NOMO-1 (cell line): ENCODE data around the gene ERICH3.
"Not testable (repeated sequence)": the region's sequence is repeated elsewhere in the genome, so short reads cannot be mapped to it uniquely, and the experiment has no call there.

Source experiments
- DNase-seq, 2 experiments: peaks; one replicate each; lab custom pipeline; 2025; ENCODE audit not compliant: unreplicated experiment in 2 of 2; lab: John Stamatoyannopoulos, UW

Gene ERICH3

GRCh38 chr1:74681449-74681848, 7.9 kb upstream of the ERICH3 start:
- DNase-seq, result no peak

GRCh38 chr1:74681001-74681400, 7.4 kb upstream of the ERICH3 start:
- DNase-seq, result no peak

- DNase-seq, result no peak
These were observed 6.2 kb upstream of the ERICH3 start for GRCh38 chr1:74679811-74680210.

- DNase-seq, result no peak
These were observed 4.3 kb upstream of the ERICH3 start for GRCh38 chr1:74677926-74678325.

GRCh38 chr1:74674278-74675048, 871 bp upstream of the ERICH3 start:
- no peak for DNase-seq

- not testable (repeated sequence) for DNase-seq
These were observed 2.7 kb downstream of the ERICH3 start for GRCh38 chr1:74670866-74671265.

GRCh38 chr1:74654708-74655107, 18.9 kb downstream of the ERICH3 start:
- no peak for DNase-seq

- no peak for DNase-seq
These were observed 20.9 kb downstream of the ERICH3 start for GRCh38 chr1:74652711-74653139.

GRCh38 chr1:74650561-74650960, 23.0 kb downstream of the ERICH3 start:
- DNase-seq, result no peak

GRCh38 chr1:74641876-74642275, 31.7 kb downstream of the ERICH3 start:
- DNase-seq, result no peak

- no peak for DNase-seq
These were observed 32.4 kb downstream of the ERICH3 start for GRCh38 chr1:74641161-74641560.

GRCh38 chr1:74637296-74637695, 36.3 kb downstream of the ERICH3 start:
- DNase-seq, result no peak

GRCh38 chr1:74629283-74629682, 44.3 kb downstream of the ERICH3 start:
- DNase-seq, result no peak

- DNase-seq, result no peak
These were observed 49.9 kb downstream of the ERICH3 start for GRCh38 chr1:74623716-74624115.

- DNase-seq, result no peak
These were observed 53.4 kb downstream of the ERICH3 start for GRCh38 chr1:74620242-74620641.

GRCh38 chr1:74618974-74619373, 54.6 kb downstream of the ERICH3 start:
- no peak for DNase-seq

- DNase-seq, result no peak
These were observed 59.7 kb downstream of the ERICH3 start for GRCh38 chr1:74613894-74614293.

- DNase-seq, result no peak
These were observed 61.7 kb downstream of the ERICH3 start for GRCh38 chr1:74611887-74612286.

- no peak for DNase-seq
These were observed 62.6 kb downstream of the ERICH3 start for GRCh38 chr1:74610961-74611360.

- DNase-seq, result no peak
These were observed 63.7 kb downstream of the ERICH3 start for GRCh38 chr1:74609810-74610371.

GRCh38 chr1:74596717-74597116, 76.9 kb downstream of the ERICH3 start:
- no peak for DNase-seq
